Forelimb muscle (tissue), 1 donor: ENCODE results near the gene RBPMS2. TPM values are rescaled to one million over a fixed set of nuclear protein-coding genes. Genes with fewer than 3 reads are reported as not detected.

Experiments used
- DNase-seq: peaks from one replicate; pipeline ENCODE4 v3.0.0-alpha.2; 2013; ENCODE audit warnings: low read depth
- polyA plus RNA-seq: library from polyadenylated mRNA; unstranded; fragments of 120-200 nt; gene quantifications from one replicate; pipeline ENCODE4 v1.2.1, GENCODE V29; 2013; ENCODE audit not compliant: insufficient read length

RBPMS2 gene
- polyA plus RNA-seq, 1 donor = 4.1 TPM

GRCh38 chr15:64694816-64695215 is 80.6 kb downstream of the RBPMS2 start:
- DNase-seq = no peak

GRCh38 chr15:64693134-64693533 is 82.3 kb downstream of the RBPMS2 start:
- no peak for DNase-seq

- no peak for DNase-seq
Measured at GRCh38 chr15:64691896-64692565, 83.4 kb downstream of the RBPMS2 start.

GRCh38 chr15:64690578-64691296 is 84.7 kb downstream of the RBPMS2 start:
- DNase-seq = no peak

- DNase-seq = no peak
Measured at GRCh38 chr15:64690008-64690407, 85.4 kb downstream of the RBPMS2 start.

Other genes starting within 250 kb of the RBPMS2 start
- 8.0 TPM for gene PIF1, start 50.1 kb upstream of the RBPMS2 start, polyA plus RNA-seq
- 13.1 TPM for gene PLEKHO2, start 66.3 kb upstream of the RBPMS2 start, polyA plus RNA-seq
- 6.1 TPM for gene ANKDD1A, start 136.3 kb upstream of the RBPMS2 start, polyA plus RNA-seq
- 84.3 TPM for gene SPG21, start 214.3 kb upstream of the RBPMS2 start, polyA plus RNA-seq